GM06990 (cell line): Measurements from ENCODE around the gene SDK2.

ENCODE experiments used
- DNase-seq: peaks from one replicate; pipeline ENCODE4 v3.0.0-alpha.2; 2011; ENCODE audit not compliant: insufficient read length; ENCODE audit errors: extremely low read depth
- H3K27me3 ChIP-seq: replicated peaks from 2 replicates; pipeline ENCODE4 v1.6.0; 2011; ENCODE audit warnings: low read length; ENCODE audit not compliant: control insufficient read depth, insufficient read depth
- H3K36me3 ChIP-seq: 2 replicates; pipeline ENCODE4 v1.5.1; 2011; ENCODE audit warnings: low read length; ENCODE audit not compliant: control insufficient read depth, insufficient read depth
- H3K4me3 ChIP-seq: replicated peaks from 2 replicates; pipeline ENCODE4 v1.5.1; 2011; ENCODE audit warnings: low read depth, mild to moderate bottlenecking, control low read depth, low read length
- TF ChIP-seq, protein P1 (sequence below): IDR thresholded peaks from 2 replicates; pipeline ENCODE4 v1.5.1; 2011; ENCODE audit warnings: low read length, control low read depth, mild to moderate bottlenecking, inconsistent platforms; ENCODE audit not compliant: insufficient read depth, poor library complexity, severe bottlenecking

The SDK2 gene

DNA sequence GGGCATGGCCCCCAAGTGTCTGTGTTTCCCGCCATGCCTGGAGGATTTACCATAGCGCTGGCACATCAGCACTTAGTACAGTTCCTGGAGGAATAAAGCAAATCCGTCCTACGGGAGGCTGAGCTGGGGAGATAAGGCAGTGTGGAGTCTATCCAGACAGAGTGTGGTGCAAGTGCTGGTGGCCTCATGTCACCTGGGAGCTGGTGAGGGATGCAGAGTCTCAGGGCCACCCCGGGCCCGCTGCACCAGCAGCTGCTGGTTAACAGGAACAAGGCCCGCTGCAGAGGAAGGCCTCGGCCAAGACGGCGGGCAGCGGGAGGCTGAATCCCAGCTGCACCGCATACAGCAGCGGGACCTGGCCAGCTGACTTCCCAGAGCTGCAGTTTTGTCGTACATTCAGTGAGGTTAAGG is 275.1 kb downstream of the SDK2 start:
- no peak for DNase-seq
- H3K36me3 ChIP-seq, result no peaks in the 10 kb centered on the region
- TF ChIP-seq, protein P1, sequence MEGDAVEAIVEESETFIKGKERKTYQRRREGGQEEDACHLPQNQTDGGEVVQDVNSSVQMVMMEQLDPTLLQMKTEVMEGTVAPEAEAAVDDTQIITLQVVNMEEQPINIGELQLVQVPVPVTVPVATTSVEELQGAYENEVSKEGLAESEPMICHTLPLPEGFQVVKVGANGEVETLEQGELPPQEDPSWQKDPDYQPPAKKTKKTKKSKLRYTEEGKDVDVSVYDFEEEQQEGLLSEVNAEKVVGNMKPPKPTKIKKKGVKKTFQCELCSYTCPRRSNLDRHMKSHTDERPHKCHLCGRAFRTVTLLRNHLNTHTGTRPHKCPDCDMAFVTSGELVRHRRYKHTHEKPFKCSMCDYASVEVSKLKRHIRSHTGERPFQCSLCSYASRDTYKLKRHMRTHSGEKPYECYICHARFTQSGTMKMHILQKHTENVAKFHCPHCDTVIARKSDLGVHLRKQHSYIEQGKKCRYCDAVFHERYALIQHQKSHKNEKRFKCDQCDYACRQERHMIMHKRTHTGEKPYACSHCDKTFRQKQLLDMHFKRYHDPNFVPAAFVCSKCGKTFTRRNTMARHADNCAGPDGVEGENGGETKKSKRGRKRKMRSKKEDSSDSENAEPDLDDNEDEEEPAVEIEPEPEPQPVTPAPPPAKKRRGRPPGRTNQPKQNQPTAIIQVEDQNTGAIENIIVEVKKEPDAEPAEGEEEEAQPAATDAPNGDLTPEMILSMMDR, result no peak
- H3K27me3 ChIP-seq, result no peaks in the 10 kb centered on the region; the same call in 1 of the 2 replicates
- no peak overlapping the region for H3K4me3 ChIP-seq

DNA sequence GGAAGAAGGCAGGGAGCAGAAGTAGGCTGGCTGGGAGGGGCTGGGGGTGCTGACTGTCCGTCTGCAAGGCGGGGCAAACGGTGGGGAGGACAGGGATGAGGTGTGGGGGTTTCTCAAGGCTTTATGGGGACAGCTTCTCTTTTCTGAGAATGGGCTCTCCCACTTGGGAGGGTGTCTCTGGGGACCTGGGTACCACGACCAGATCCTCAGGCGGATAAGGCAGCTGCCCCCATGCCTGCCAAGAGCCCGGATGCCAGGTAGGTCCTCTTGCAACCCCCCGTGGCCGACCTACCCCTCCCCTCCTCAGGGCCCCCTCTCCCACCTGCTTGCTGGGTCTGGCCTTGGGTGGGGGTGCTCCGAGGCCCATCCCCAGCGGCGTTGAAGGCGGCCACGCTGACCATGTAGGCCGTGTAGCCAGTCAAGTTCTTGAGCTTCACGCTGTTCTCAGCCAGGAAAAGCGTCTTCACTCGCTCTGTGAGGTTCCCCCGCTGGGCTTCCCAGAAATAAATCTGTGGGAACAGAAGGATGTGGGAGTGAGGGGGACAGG is 276.1 kb downstream of the SDK2 start:
- no peaks in the 10 kb centered on the region; the same call in 1 of the 2 replicates for H3K27me3 ChIP-seq
- no peak for DNase-seq
- no peaks in the 10 kb centered on the region for H3K36me3 ChIP-seq
- H3K4me3 ChIP-seq, result no peak overlapping the region
- TF ChIP-seq, protein P1, result no peak

DNA sequence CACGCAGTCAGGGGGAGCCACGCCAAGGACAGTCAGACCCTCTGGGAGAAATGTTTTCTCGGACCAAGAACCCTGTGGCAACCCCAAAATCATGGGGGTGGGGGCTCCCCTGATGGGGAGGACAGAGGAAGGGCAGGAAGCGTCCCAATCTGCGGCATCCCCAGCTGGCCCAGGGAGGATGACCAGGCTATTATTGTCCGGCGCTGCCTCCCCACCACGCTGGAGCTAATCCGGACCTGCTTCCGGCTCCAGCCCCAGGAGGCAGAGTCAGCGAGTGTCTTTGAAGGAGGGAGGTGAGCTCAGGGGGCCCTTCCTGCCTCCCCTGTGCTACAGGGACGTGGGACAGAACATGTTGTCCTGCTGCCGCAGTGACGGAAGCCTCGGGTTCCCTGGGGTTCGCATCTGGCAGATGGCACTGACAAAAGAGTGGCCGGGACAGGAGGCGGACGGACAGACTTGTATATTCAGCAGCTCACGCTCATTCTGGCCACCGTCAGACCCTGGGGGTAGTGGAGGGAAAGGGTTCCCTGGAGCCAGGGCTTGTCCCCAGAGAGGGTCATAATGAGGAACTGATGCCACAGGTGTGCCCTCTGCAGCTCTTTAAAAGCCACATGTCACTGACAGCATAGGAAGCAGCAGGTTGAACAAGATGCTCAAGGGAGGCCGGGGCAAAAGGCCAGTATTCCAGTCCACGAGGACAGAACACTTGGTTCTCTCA is 278.2 kb downstream of the SDK2 start:
- no peak for DNase-seq
- Histone ChIP-seq H3K27me3 (no peaks in the 10 kb centered on the region; the same call in 1 of the 2 replicates), H3K36me3 (no peaks in the 10 kb centered on the region), H3K4me3 (no peak overlapping the region)
- TF ChIP-seq, protein P1, result no peak

DNA sequence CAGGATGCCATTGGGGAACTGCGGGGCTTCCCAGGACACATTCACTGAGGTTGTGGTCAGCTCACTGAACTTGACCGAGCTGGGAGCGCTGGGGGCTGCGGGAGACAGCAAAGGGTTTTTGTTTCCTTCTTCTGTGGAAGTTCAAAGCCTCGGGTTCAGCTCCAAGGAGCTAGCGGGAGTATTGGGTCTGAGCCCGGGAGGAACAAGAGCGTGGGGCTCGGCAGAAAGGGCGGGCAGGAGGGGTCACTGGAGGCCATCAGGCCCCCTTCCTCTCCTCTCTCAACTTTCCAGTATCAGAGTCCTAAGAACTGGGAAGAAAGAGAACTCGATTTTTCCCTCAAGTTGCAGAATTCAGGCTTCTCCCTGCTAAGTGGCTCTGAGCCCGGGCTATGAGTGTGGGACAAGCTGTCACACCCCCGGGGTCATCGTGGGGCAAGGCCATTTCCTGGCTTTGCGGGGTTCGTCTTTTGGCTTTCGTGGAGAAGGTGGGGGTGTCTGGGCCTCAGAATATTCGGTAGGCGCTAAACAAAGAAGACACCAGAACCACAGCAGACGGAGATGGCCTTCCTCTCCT is 278.9 kb downstream of the SDK2 start:
- Histone ChIP-seq H3K27me3 (no peaks in the 10 kb centered on the region; the same call in 1 of the 2 replicates), H3K4me3 (no peak overlapping the region), H3K36me3 (no peaks in the 10 kb centered on the region)
- no peak for DNase-seq
- TF ChIP-seq, protein P1, result no peak

DNA sequence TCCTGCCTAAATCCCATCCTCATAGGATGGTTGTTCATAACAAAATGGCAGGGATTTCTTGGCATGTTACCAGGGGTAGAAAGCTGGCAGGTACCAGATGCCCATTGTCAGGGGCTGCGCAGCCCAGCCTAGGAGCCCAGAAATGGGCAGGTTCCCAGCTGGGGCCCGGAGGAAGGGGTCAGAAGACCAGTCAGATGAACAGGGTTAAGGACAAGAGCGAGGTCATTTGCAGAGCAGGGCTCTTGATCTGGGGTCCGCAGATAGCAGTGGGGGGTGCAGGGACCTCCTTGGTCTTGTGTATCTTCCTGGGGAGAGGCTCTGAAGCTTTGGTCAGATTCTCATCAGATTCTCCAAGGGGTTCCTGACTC is 280.1 kb downstream of the SDK2 start:
- no peak overlapping the region for H3K4me3 ChIP-seq
- H3K27me3 ChIP-seq, result no peaks in the 10 kb centered on the region; the same call in 1 of the 2 replicates
- TF ChIP-seq, protein P1, result no peak
- H3K36me3 ChIP-seq, result no peaks in the 10 kb centered on the region
- DNase-seq, result no peak
